Activated CD4-positive, CD25-positive, alpha-beta regulatory T cell treated with anti-CD3 and anti-CD28 coated beads, Interleukin-2, amount 50 U/mL, for 16 hours (primary cell): ENCODE measurements around the gene VPS33A.
A peak's percentile ranks its signal among the peaks of the same experiment; 100 is the strongest.
"Not testable (repeated sequence)": the region's sequence is repeated elsewhere in the genome, so short reads cannot be mapped to it uniquely, and the experiment has no call there.

ENCODE experiments used
- DNase-seq: peaks from one replicate; pipeline ENCODE4 v3.0.0-alpha.2; 2020; ENCODE audit warnings: low read depth, low spot score

Gene VPS33A

DNA sequence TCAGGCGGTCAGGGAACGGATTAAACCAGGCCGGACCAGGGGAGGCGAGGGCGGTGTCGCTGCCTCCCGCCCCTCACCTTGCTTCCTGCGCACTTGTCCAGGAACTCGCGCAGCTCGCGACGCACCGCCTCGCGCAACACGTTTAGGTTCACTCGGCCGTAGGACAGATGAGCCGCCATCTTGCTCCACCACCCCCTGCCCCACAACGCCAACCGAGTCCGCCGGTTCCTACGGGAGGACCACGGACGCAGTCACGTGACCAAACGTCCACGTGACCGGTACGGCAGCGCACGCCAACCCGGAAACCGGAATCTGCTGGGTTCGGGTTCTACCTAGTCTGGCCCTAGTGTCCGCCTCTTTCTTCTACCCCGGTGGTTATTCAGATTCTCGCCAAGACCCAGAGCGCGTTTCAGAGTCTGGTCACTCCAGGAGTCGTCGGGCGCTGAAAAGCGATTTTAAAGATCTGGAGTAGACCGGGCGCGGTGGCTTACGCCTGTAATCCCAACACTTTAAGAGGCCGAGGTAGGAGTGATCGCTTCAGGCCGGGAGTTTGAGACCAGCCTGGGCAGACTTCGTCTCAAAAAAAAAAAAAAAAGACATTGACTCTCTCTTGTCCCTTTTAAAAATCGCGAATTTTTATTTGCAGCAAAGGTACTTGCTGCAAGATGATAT, at the start of gene VPS33A:
Gene VPS33A, minus strand, starts transcription at position 265 of the 672 bp plus-strand sequence. Its CDS starts 86 bp downstream, at position 179.
- DNase-seq, result peak; percentile 82

DNA sequence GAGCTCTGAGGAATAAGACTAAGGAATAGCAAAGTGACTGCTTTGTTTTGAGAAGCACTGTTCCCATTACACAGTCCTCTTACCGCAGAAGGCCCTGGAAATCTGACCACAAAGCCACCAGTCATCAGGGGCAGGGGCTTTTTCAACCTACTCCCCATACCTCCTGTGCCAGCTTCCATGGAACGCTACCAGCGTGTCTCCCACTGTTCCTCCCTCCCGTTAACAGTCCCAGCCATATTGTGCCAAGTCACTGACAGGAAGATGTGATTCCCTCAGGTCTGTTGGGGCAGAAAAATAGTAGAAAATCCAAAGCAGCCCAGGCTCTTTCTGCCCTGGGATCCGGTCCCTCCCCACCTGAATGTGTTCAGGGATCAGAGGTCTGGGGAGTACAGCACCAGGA, 46.6 kb upstream of the VPS33A start:
- no peak for DNase-seq

DNA sequence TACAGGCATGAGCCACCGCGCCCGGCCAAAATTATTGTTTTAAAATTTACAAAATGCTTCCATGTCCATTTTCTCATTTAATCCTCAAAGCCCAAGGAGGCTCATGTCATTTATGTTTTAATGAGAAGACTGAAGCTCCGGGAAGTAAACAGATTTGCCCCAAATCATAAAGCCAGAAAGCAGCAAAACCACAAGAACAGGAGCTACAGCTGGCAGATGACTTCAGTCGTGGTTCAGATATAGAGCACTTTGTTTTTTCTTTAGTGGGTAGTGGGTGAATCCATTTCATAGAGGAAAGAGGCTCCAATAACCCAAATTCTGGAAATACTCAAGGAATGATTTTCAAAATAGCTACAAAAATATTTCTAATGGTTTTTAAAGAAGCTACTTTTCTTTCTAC, 45.4 kb upstream of the VPS33A start:
- no peak for DNase-seq

DNA sequence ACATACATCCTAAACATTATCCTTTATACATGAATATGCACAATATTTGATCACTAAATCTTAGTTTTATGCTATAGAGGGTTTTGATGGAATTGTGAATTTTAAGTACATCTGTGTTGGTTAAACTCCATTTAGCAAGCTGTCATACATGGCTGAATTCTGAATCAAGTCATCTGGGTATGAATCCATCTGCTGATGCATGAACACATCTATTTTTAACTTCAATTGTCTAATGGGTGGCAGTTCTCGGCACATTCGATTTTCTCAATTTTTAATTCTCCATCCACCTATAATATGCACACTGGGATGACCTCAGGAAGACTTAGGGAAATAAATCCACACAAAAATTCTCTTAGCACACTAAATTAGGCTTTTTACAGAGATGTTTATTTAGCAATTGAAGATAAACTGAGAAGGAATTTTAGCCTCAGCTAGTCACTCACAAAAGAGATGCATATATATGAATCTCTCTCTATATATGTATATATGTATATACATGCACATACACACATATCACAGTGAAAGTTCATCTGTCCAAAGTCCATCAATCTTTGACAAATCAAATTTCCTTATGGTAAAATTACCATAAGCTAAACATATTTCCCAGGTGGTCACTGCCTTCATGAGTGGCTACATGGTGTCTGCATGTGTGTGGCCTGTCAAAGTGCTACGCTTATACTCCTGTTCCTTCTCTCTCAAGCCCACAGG, 44.5 kb upstream of the VPS33A start:
- no peak for DNase-seq

DNA sequence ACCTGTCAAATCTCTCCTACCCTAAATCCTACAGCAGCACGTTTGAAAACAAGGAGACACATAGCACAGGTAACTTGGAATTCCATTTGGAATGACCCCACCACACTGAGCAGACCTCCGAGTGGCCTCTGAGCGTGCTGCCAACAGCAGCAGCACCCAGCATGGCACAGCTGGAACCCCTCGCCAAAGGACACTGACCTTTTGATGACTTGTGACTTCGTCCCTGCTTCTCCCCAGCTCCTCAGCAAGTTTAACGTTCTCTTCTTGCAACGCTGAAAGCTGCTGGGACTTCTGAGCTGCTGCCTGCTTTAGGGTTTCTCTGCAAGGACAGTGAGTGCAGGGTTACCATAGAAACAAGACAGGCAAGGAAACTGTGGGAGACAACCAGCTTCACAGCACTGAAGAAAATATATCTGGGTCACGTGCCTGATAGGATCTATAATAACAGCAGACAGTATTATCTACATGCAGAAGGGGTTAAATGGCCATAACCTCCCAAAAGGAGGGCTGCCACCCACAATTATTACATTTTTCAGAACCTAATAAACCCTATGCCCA, 43.3 kb upstream of the VPS33A start:
- no peak for DNase-seq

DNA sequence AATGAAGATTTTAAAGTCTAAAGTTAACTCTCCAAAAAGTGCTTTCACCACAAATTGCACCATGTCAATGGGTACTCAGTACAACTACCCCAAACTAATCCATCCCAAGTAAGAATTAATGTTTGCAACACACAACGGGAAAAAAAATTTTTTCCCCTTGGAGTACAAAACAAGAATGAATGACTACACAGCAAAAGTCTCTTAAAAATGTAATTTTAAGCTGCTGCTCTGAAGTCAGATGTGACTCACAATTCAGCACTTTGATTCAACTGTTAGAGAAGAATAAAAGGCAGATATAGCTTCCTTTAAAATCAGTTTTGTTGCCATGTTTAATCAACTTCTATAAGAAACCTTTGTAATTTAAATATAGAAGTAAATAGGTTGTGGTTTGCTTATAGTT, 42.5 kb upstream of the VPS33A start:
- DNase-seq, result no peak

DNA sequence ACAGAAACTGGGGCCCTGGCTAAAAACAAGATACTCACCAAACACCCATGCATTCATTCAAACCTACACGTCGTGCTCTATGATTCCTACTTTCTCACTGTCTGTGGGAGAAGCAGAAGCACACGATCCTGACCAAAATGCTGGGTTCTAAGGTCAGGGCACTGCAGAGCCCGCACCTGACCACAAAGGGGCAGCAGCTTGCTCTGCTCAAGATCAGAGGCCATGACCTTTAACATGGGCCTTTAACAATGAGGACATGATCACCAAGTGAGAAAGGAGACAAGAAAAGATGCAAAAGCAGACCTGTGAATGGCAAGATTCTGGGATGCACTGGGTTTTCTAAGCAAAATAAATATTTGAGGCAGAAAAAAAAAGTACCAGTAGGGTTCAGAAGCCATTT, 40.1 kb upstream of the VPS33A start:
- no peak for DNase-seq

DNA sequence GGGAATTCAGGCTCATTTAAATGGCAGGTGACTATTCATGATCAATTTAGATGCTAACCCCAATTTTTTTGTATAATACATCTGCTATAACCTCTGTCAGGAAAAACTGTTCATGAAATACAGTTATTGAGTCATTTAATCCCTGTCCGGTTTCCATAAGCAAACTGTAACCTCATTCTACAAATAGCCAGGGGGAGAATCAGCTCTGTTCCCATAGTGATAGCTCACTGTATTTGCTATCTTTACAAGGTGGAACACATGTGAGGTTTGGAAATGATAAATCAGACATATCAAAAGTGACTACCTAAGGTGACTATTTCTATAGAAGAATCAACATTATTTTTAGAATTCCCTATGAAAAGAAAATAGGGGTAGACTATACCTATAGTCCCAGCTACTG, 38.6 kb upstream of the VPS33A start:
- DNase-seq, result no peak

DNA sequence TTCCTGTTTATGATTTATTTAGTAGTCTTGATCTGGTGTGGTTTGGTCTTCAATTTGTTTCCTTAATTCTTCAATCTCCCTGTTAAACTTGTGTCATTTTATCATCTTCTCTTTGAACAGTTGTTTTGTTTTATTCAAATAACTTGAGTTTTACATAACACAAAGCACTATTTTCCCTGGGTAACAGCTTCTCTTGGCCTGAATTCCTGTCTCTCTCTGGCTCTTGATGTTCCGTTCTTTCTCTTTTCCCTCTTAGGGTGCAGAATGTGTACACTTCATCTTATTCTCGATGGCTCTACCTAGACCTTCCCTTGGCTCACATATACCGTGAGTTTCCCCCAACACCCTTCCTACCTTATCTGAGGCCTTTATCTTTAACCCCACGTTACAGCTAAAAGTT, 36.8 kb upstream of the VPS33A start:
- no peak for DNase-seq

DNA sequence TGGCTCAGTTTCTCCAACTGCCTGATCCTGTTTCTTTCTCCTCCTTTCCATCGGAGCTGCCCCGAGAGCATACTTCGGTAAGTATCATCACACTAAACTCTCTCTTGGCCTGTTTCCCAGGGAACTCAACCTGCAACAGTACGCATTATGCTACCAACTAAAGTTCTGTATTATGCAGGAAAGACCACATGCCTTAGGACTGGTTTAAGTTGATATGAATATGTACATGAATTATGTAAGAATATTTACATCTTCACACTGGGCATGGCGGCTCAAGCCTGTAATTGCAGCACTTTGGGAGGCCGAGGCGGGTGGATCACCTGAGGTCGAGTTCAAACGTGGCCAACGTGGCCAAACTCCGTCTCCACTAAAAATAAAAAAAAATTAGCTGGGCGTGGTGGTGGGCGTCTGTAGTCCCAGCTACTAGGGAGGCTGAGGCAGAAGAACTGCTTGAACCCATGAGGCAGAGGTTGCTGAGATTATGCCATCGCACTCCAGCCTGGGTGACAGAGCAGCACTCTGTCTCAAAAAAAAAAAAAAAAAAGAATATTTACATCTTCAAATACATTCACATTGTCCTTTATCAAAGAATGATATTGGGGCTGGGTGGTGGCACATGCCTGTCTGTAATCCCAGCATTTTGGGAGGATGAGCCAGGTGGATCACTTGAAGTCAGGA, 31.9 kb upstream of the VPS33A start:
- DNase-seq, result no peak

DNA sequence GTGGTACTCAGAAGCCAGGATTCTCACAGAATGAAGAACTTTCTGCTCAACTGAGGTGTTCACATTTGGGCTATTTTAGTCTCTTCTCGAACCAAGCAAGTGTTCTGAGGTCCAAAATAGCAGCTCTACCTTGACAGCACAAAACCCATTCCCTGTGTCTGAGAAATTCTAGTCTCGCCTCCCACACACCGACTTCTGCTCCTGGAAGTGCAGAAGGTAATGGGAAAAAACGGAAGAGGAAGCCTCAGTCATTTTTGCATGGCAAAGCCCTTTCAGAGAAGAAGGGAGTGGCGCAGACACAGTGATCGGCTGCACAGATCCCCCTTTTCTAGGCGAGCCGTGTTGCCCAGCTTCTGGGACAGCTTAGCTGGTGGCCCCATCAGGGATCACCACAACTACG, 31.2 kb upstream of the VPS33A start:
- DNase-seq, result no peak

DNA sequence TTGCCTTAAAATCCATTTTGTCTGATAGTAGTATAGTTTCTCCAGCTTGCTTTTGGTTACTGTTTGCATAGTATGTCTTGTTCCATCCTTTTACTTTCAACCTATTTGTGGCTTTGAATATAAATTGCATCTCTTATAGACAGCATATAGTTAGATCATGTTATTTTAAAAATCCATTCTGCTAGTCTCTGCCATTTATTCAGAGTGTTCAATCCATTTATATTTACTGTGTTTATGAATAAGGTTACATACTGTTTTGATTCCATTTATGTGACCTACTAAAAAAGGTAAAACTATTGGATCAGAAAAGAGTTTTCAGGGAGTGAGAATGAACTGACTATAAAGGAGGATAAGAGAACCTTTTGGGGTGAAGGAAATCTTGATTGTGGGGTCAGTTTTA, 29.6 kb upstream of the VPS33A start:
- DNase-seq, result no peak

DNA sequence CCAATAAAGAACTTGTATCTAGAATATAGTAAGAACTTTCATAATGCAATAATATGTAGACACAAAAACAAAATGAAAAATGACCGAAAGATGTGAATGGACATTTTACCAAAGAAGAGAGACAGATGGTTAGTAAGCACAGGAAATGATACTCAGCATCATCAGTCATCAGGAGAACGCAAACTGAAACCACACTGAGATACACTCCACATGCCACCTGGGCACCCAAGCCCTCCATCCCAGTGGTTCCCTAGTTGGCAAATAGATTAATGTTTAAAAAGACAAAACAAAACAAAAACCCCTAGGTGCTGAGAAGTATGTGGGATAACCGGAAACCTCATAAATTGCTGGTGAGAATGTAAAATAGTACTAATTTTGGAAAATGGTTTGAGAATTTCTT, 26.8 kb upstream of the VPS33A start:
- DNase-seq, result no peak

DNA sequence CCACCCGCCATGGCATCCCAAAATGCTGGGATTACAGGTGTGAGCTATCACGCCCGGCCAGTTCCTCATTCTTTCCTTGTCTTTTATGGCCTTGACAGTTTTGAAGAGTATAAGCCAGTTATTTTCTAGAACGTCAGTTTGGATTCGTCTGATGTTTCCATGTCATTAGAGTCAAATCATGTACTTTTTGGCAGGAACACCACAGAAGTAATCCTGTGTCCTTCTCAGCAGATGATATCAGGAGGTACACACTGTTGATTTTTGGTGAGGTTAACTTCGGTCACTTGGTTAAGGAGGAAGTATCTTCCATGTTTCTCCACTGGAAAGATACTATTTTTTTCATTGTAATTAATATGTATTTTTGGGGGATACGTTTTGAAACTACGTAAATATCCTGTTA, 25.1 kb upstream of the VPS33A start:
- DNase-seq, result no peak

DNA sequence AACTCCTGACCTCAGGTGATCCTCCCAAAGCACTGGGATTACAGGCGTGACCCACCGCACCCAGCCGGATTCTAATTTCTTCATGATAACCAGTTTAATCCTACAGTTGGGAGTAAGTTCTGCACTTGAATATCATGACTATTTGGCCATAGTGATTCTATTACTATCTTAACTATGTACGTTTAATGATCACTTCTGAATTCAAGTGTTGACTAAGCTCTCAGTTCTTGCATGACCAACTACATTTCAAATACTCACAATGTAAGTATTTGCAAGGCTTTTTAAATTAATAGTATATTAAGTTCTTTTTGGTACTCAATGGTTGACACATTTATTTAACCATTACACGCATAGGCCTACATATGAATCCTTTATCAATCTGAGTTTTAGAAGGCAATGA, 17.4 kb upstream of the VPS33A start:
- no peak for DNase-seq

DNA sequence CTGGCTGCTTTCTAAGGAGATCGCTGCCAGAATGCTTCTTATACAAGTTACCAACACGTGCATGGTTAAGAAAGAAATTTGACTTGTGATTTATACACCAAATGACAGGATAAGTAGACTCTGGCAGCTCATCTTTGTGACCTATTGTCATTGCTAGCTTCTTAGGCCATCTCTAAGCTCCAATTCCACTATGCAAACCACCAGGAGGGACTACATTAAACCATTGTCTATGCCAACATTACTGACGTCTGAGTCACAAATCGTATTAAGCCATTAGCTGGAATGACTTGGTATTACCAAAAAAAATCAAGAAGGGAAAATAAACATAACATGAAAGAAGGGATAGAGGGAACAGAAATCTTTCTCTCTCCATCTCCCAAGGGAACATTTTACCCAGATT, 15.8 kb upstream of the VPS33A start:
- DNase-seq, result no peak

DNA sequence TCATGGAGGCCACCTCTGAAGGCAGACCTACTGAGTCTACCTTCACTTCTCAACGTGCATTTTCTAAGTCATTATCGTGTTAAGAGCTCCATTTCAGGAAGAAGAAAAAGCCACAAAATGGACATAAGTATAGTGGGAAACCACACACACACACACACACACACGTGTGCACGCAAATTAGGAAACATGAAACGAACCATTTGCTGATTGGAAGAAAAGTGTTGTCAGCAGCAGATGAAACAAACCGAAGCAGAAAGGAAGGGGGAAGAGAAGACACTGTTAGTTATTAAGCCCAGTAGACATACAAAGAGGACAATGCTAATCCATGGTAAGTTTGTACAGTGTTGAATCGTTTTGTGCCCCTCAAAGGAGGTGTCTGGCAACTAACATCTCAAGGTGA, 9.9 kb upstream of the VPS33A start:
- no peak for DNase-seq

DNA sequence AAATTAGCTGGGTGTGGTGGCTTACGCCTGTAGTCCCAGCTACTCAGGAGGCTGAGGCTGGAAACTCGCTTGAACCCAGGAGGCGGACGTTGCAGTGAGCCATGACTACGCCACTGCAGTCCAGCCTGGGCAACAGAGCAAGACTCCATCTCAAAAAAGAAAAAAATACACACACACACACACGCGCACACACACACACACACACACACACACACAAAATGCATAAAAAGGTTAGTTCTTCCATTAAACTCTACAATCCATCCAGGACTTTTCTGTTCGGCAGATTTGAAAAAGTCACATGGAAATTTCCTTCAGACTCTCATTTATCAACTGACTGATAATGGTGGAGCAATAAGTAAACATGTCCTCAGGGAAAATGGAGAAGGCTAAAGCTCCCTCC, 9.2 kb upstream of the VPS33A start:
- DNase-seq, result no peak

DNA sequence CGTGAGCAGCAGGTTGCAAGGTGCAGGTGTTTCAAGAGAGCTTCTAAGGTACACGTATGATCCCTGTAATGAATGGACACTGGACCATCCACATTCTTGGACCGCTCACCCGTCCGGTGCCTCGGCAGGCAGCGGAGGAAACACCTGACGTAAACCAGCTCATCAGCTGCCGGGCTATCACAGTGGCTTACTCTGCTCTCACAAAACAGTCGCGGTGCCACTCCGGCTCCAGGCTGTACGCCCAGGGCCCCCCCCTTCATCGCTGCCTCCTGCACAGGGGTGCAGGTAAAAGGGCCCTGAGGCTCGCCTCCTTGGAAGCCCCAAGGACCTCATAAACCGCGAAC, 436 bp downstream of the VPS33A start:
- no peak for DNase-seq

DNA sequence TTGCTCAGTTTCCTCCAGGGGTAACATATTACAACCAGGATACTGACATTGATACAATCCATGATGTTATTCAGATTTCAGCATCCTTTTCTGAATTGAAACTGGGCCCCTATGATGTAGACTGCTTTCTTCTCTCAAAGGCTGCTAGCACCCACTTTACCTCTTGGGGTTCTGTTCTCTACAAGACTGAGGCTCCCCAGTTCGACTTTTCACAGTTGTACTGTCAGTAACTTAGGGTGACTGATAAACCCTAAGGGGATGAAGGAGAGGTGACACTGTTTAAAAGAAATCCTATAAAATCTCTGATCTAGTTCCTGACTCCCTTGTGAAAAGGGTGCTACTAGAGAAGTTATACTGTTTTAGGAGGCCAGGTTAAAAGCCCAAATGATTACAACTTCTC, 818 bp downstream of the VPS33A start:
- no peak for DNase-seq

DNA sequence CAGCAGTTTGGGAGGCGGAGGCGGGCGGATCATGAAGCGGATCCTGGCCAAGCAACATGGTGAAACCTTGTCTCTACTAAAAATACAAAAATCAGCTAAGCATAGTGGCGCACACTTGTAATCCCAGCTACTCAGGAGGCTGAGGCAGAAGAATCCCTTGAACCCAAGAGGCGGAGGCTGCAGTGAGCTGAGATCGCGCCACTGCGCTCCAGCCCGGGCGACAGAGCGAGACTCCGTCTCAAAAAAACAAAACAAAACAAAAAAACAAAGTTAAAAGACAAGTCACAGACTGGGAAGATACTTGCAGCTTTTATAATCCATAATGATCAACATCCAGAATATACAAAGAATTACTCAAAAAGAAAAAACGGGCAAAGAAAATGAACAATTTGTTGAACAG, 5.6 kb downstream of the VPS33A start:
- not testable (repeated sequence) for DNase-seq

DNA sequence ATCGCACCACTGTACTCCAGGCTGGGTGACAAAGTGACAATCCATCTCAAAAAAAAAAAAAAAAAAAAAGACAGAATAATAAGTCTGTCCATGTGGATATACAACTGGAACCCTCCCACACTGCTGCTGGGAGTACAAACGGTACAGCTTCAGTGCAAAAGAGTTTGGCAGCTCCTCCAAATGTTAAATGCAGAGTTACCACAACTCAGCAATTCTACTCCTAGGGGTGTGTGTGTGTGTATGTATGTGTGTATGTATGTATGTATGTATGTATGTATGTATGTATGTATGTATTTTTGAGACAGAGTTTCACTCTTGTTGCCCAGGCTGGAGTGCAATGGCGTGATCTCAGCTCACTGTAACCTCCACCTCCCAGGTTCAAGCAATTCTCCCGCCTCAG, 7.4 kb downstream of the VPS33A start:
- DNase-seq, result not testable (repeated sequence)

DNA sequence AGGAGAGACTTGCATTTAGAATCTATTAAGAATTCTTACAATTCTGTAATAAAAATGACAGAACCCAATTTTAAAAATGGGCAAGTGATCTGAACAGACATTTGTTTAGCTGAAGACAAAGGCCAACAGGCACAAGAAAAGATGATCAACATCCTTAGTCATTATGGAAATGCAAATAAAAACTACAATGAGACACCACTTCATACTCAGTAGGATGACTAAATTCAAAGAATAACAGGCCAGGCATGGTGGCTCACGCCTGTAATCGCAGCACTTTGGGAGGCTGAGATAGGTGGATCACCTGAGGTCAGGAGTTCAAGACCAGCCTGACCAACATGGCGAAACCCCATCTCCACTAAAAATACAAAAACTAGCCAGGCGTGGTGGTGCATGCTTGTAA, 7.8 kb downstream of the VPS33A start:
- not testable (repeated sequence) for DNase-seq
